CD14-positive monocyte (primary cell): ENCODE results near the gene CCDC88B. TPM values are rescaled to one million over a fixed set of nuclear protein-coding genes. Genes with fewer than 3 reads are reported as not detected.

Experiments
- DNase-seq, 3 donors: peaks; one replicate each; pipeline ENCODE4 v3.0.0-alpha.2; 2011 to 2022
- H2AFZ ChIP-seq: 2 replicates; pipeline ENCODE4 v1.6.0; 2012; ENCODE audit warnings: mild to moderate bottlenecking, low read depth, low read length, inconsistent platforms; ENCODE audit not compliant: insufficient read depth, poor library complexity, severe bottlenecking
- H3K27ac ChIP-seq, 2 donors: 1 replicate in 1 of 2; 2 replicates in 1 of 2; pipeline ENCODE4 v1.5.1; 2012 to 2013; ENCODE audit warnings: low read length in 2 of 2, control low read depth in 1 of 2, inconsistent platforms in 1 of 2, low read depth in 1 of 2, mild to moderate bottlenecking in 1 of 2
- H3K27me3 ChIP-seq, 2 donors: one replicate each; pipeline versions ENCODE4 v1.6.0 to v1.6.1; 2011 to 2013; ENCODE audit warnings: low read length in 2 of 2; ENCODE audit not compliant: control insufficient read depth in 2 of 2, insufficient read depth in 2 of 2
- H3K36me3 ChIP-seq, 2 donors: replicated peaks in 1 of 2; 1 replicate in 1 of 2; 2 replicates in 1 of 2; pipeline versions ENCODE4 v1.5.1 to v1.6.1; 2012 to 2013; ENCODE audit warnings: low read length in 2 of 2, control low read depth in 1 of 2, inconsistent platforms in 1 of 2, mild to moderate bottlenecking in 1 of 2; ENCODE audit not compliant: insufficient read depth in 2 of 2, control insufficient read depth in 1 of 2
- H3K4me1 ChIP-seq, 2 donors: 1 replicate in 1 of 2; 2 replicates in 1 of 2; pipeline versions ENCODE4 v1.5.1 to v1.6.1; 2012 to 2013; ENCODE audit warnings: low read length in 2 of 2, control low read depth in 1 of 2, inconsistent platforms in 1 of 2, mild to moderate bottlenecking in 1 of 2, moderate library complexity in 1 of 2; ENCODE audit not compliant: insufficient read depth in 2 of 2, control insufficient read depth in 1 of 2
- H3K4me2 ChIP-seq: replicated peaks from 2 replicates; pipeline ENCODE3; 2012; ENCODE audit warnings: low read length, moderate library complexity, mild to moderate bottlenecking; ENCODE audit not compliant: poor library complexity, severe bottlenecking; ENCODE audit errors: extremely low read depth
- H3K4me3 ChIP-seq, 3 experiments: fragments of 200-600 bp in 1 of 3; sonication (generic) in 1 of 3; replicated peaks in 1 of 3; 1 replicate in 2 of 3; 2 replicates in 1 of 3; pipeline ENCODE4 v1.5.1; 2011 to 2013; ENCODE audit warnings: low read length in 3 of 3, mild to moderate bottlenecking in 3 of 3, control low read depth in 2 of 3, low read depth in 2 of 3, inconsistent platforms in 1 of 3, moderate library complexity in 1 of 3
- H3K79me2 ChIP-seq: 2 replicates; pipeline ENCODE4 v1.6.0; 2012; ENCODE audit warnings: mild to moderate bottlenecking, control low read depth, inconsistent platforms, low read length, moderate library complexity; ENCODE audit not compliant: insufficient read depth
- H3K9ac ChIP-seq: 2 replicates; pipeline ENCODE4 v1.6.0; 2017; ENCODE audit warnings: low read length, mild to moderate bottlenecking; ENCODE audit not compliant: insufficient read depth, poor library complexity, severe bottlenecking
- H3K9me3 ChIP-seq, 2 donors: replicated peaks in 1 of 2; 1 replicate in 1 of 2; 2 replicates in 1 of 2; pipeline versions ENCODE4 v1.5.1 to v1.6.1; 2012 to 2013; ENCODE audit warnings: low read length in 2 of 2, control low read depth in 1 of 2; ENCODE audit not compliant: control insufficient read depth in 1 of 2, insufficient read depth in 1 of 2
- H4K20me1 ChIP-seq: 2 replicates; pipeline ENCODE4 v1.6.0; 2012; ENCODE audit warnings: mild to moderate bottlenecking, low read length, control low read depth, moderate library complexity; ENCODE audit not compliant: insufficient read depth
- H3K27ac Mint-ChIP-seq, 7 donors: one replicate each; pipeline ENCODE4 v1.8.0; 2020; ENCODE audit warnings: mild to moderate bottlenecking in 7 of 7, mixed read lengths in 7 of 7, moderate library complexity in 6 of 7, inconsistent platforms in 2 of 7
- H3K27me3 Mint-ChIP-seq, 3 donors: one replicate each; pipeline ENCODE4 v1.8.0; 2021 to 2022; ENCODE audit warnings: low read depth in 3 of 3, mild to moderate bottlenecking in 3 of 3, mixed read lengths in 3 of 3, moderate library complexity in 3 of 3, inconsistent platforms in 1 of 3
- H3K36me3 Mint-ChIP-seq, 2 donors: one replicate each; pipeline ENCODE4 v1.8.0; 2020; ENCODE audit warnings: mixed read lengths in 2 of 2, inconsistent platforms in 1 of 2, mild to moderate bottlenecking in 1 of 2
- H3K4me1 Mint-ChIP-seq: one replicate; pipeline ENCODE4 v1.8.0; 2020; ENCODE audit warnings: mild to moderate bottlenecking, mixed read lengths
- H3K4me3 Mint-ChIP-seq, 2 donors: one replicate each; pipeline ENCODE4 v1.8.0; 2020; ENCODE audit warnings: mild to moderate bottlenecking in 2 of 2, mixed read lengths in 2 of 2, moderate library complexity in 1 of 2
- H3K9me3 Mint-ChIP-seq, 7 donors: one replicate each; pipeline ENCODE4 v1.8.0; 2020 to 2022; ENCODE audit warnings: mixed read lengths in 7 of 7, mild to moderate bottlenecking in 6 of 7, moderate library complexity in 6 of 7, inconsistent platforms in 2 of 7
- CTCF ChIP-seq: fragments of 200-600 bp; IDR thresholded peaks from one replicate; pipeline ENCODE4 v1.8.0; 2022; ENCODE audit warnings: antibody characterized with exemption, mild to moderate bottlenecking
- WGBS: methylation state at CpG from one replicate; pipeline ENCODE4 v1.1.5; 2013; ENCODE audit warnings: missing lambda C conversion rate; ENCODE audit not compliant: insufficient coverage; 5-methylcytosine and 5-hydroxymethylcytosine counted together
- intact Hi-C, 2 donors: fragments of 100-400 bp; cut with micrococcal nuclease; formaldehyde crosslinking; loops; one replicate each; pipeline versions ENCODE4 v1.15.0 to v1.15.1; 2023
- polyA plus RNA-seq, 3 donors: library from polyadenylated mRNA; depleted of rRNA in 1 of 3; unstranded in 2 of 3; stranded (reverse) in 1 of 3; fragments of 300-500 nt in 2 of 3; fragments of >200 nt in 1 of 3; fragmentation: Illumina TruSeq in 2 of 3; gene quantifications; 1 replicate in 2 of 3; 2 replicates in 1 of 3; pipeline ENCODE4 v1.2.3, GENCODE V29; 2012 to 2021

CCDC88B gene
- polyA plus RNA-seq, 3 donors, result 8.2 to 215 (median 18.9) TPM

- H3K36me3 Mint-ChIP-seq, result no peaks in the 10 kb centered on the region
- Histone ChIP-seq H3K9ac (no peak overlapping the region), H4K20me1 (no peaks in the 10 kb centered on the region), H3K4me1 (peaks cover 2 to 4% of the 10 kb centered on the region in 2 donors), H3K4me3 (no peak overlapping the region), H3K4me2 (no peak overlapping the region), H3K36me3 (no peaks in the 10 kb centered on the region), H2AFZ (no peak overlapping the region), H3K9me3 (no peaks in the 10 kb centered on the region), H3K27ac (no peak overlapping the region), H3K79me2 (no peaks in the 10 kb centered on the region), H3K27me3 (no peaks in the 10 kb centered on the region)
- H3K4me3 Mint-ChIP-seq, result no peak overlapping the region
- intact Hi-C loops, result no loop called here
- H3K4me1 Mint-ChIP-seq, result peaks cover 7% of the 10 kb centered on the region
- H3K27me3 Mint-ChIP-seq, result peaks cover 0 to 3% (median 1%) of the 10 kb centered on the region in 3 donors
- no peak for TF ChIP-seq CTCF
- 95% methylated on average over 12 of the region's 15 CpGs for WGBS
- peaks cover 0 to 2% (median 0%) of the 10 kb centered on the region in 7 donors for H3K9me3 Mint-ChIP-seq
- H3K27ac Mint-ChIP-seq, result no peak overlapping the region
- no peak for DNase-seq
Measured at GRCh38 chr11:64379160-64379559, 39.2 kb downstream of the CCDC88B start.

- TF ChIP-seq CTCF, result no peak
- H4K20me1 ChIP-seq, result no peaks in the 10 kb centered on the region
- 92% methylated on average over 32 of the region's 35 CpGs for WGBS
Measured at GRCh38 chr11:64379817-64380709, 40.1 kb downstream of the CCDC88B start.

More at GRCh38 chr11:64379817-64380709, 40.1 kb downstream of the CCDC88B start:
- Histone ChIP-seq H2AFZ (no peak overlapping the region), H3K9ac (no peak overlapping the region), H3K9me3 (no peaks in the 10 kb centered on the region), H3K27ac (no peak overlapping the region), H3K79me2 (no peaks in the 10 kb centered on the region), H3K36me3 (no peaks in the 10 kb centered on the region), H3K4me2 (no peak overlapping the region), H3K27me3 (no peaks in the 10 kb centered on the region), H3K4me1 (peaks cover 11 to 13% of the 10 kb centered on the region in 2 donors), H3K4me3 (no peak overlapping the region)
- peaks cover 15% of the 10 kb centered on the region for H3K4me1 Mint-ChIP-seq
- peaks cover 0 to 3% (median 1%) of the 10 kb centered on the region in 3 donors for H3K27me3 Mint-ChIP-seq
- no peak for DNase-seq
- H3K4me3 Mint-ChIP-seq, result no peak overlapping the region
- H3K36me3 Mint-ChIP-seq, result no peaks in the 10 kb centered on the region
- H3K9me3 Mint-ChIP-seq, result peaks cover 0 to 2% (median 0%) of the 10 kb centered on the region in 7 donors
- peak overlapping the region in 1 of 7 donors; percentile 12 for H3K27ac Mint-ChIP-seq
- intact Hi-C loops, result no loop called here
